ENCODE data around the gene FCF1.

The FCF1 gene

GRCh38 chr14:74765721-74766120 lies 52.8 kb downstream of the FCF1 start:
- DNase-seq (ENCODE audit: low read depth in 2 of 2) = no peak

- DNase-seq (ENCODE audit: low read depth in 2 of 2) = no peak
These were observed 58.5 kb downstream of the FCF1 start for GRCh38 chr14:74771399-74771798.

- no peak for DNase-seq (ENCODE audit: low read depth in 2 of 2)
These were observed 71.7 kb downstream of the FCF1 start for GRCh38 chr14:74784634-74785033.

GRCh38 chr14:74785056-74785613 lies 72.2 kb downstream of the FCF1 start:
- no peak for DNase-seq (ENCODE audit: low read depth in 2 of 2)

- no peak for DNase-seq (ENCODE audit: low read depth in 2 of 2)
These were observed 73.9 kb downstream of the FCF1 start for GRCh38 chr14:74786796-74787315.
